PC-9 (cell line): Measurements from ENCODE around the gene LEO1. TPM values are rescaled to one million over a fixed set of nuclear protein-coding genes. Genes with fewer than 3 reads are reported as not detected.

Source experiments
- BruUV-seq: library from RNA; stranded (reverse); fragments of 400-500 nt; replicated peaks from 2 replicates; lab custom pipeline; 2021; lab: Mats Ljungman, UMichigan
- CTCF ChIA-PET: fragments of 300-600 bp; sonication (Branson Sonifier 250); formaldehyde crosslinking; loops from one replicate; lab custom pipeline; 2022; ENCODE audit warnings: antibody characterized with exemption; lab: Charles Lee
- POLR2A ChIA-PET: fragments of 300-600 bp; sonication (Branson Sonifier 250); formaldehyde crosslinking; loops from one replicate; lab custom pipeline; 2022; ENCODE audit warnings: antibody characterized with exemption; ENCODE audit not compliant: unreplicated experiment; lab: Charles Lee
- DNase-seq, 2 experiments: peaks; one replicate each; pipeline versions ENCODE4 v3.0.0 to v3.0.0-alpha.2; 2015 to 2022; ENCODE audit warnings: mixed read lengths in 1 of 2
- H2AFZ ChIP-seq: fragments of 200-600 bp; sonication (generic); 2 replicates; pipeline ENCODE4 v1.8.1; 2017; ENCODE audit warnings: antibody characterized with exemption
- H3F3A ChIP-seq: fragments of 200-600 bp; sonication (generic); 2 replicates; pipeline ENCODE4 v1.8.1; 2017; ENCODE audit warnings: antibody characterized with exemption, mild to moderate bottlenecking, low read depth; ENCODE audit not compliant: insufficient read depth
- H3K27ac ChIP-seq: fragments of 200-600 bp; sonication (generic); 2 replicates; pipeline ENCODE4 v1.6.1; 2016; ENCODE audit warnings: mixed run types
- H3K27me3 ChIP-seq: fragments of 200-600 bp; sonication (generic); 2 replicates; pipeline ENCODE4 v1.6.1; 2016; ENCODE audit warnings: low read depth, mixed run types; ENCODE audit not compliant: insufficient read depth
- H3K36me3 ChIP-seq: fragments of 200-600 bp; sonication (generic); 2 replicates; pipeline ENCODE4 v1.6.1; 2016; ENCODE audit warnings: low read depth, mixed run types
- H3K4me1 ChIP-seq: fragments of 200-600 bp; sonication (generic); replicated peaks from 2 replicates; pipeline ENCODE4 v1.6.1; 2016; ENCODE audit warnings: mixed run types; ENCODE audit not compliant: insufficient read depth
- H3K4me2 ChIP-seq: fragments of 200-600 bp; sonication (generic); 2 replicates; pipeline ENCODE4 v1.6.1; 2017; ENCODE audit warnings: mixed run types
- H3K4me3 ChIP-seq: fragments of 200-600 bp; sonication (generic); 2 replicates; pipeline ENCODE4 v1.6.1; 2016; ENCODE audit warnings: mixed run types
- H3K79me2 ChIP-seq: fragments of 200-600 bp; sonication (generic); 2 replicates; pipeline ENCODE4 v1.6.1; 2017; ENCODE audit warnings: low read depth, mixed run types
- H3K9me2 ChIP-seq: fragments of 200-600 bp; sonication (generic); 2 replicates; pipeline ENCODE4 v1.8.1; 2017; ENCODE audit warnings: mild to moderate bottlenecking; ENCODE audit not compliant: insufficient read depth
- H3K9me3 ChIP-seq: fragments of 200-600 bp; sonication (generic); 2 replicates; pipeline ENCODE4 v1.8.1; 2016; ENCODE audit warnings: low read depth; ENCODE audit not compliant: insufficient read depth
- H4K20me1 ChIP-seq: fragments of 200-600 bp; sonication (generic); 2 replicates; pipeline ENCODE4 v1.8.1; 2017; ENCODE audit not compliant: insufficient read depth
- CTCF ChIP-seq: fragments of 200-600 bp; sonication (generic); conservative IDR thresholded peaks from 2 replicates; pipeline ENCODE4 v1.6.1; 2017; ENCODE audit warnings: mixed run types, antibody characterized with exemption, mild to moderate bottlenecking, moderate library complexity
- EZH2 ChIP-seq: fragments of 200-600 bp; sonication (generic); IDR thresholded peaks from 2 replicates; pipeline ENCODE4 v1.8.0; 2017; ENCODE audit warnings: antibody characterized with exemption, low read depth
- intact Hi-C: fragments of 100-400 bp; cut with micrococcal nuclease; formaldehyde crosslinking; loops from one replicate; pipeline ENCODE4 v1.10.0; 2022; ENCODE audit not compliant: unreplicated experiment
- total RNA-seq: library from RNA; stranded (reverse); gene quantifications from 2 replicates; pipeline ENCODE4 v1.2.3, GENCODE V29; 2021

Gene LEO1
- total RNA-seq, 1 experiment from 2014 or later: 21.7 TPM

GRCh38 chr15:52011711-52012144 lies 40.1 kb upstream of the LEO1 start:
- Histone ChIP-seq H3K4me2 (no peak overlapping the region), H3K9me2 (no peaks in the 10 kb centered on the region), H3K27ac (no peak overlapping the region), H3K4me3 (no peak overlapping the region), H3K9me3 (no peaks in the 10 kb centered on the region), H3K4me1 (peaks cover 30% of the 10 kb centered on the region), H3F3A (no peaks in the 10 kb centered on the region), H3K36me3 (no peaks in the 10 kb centered on the region), H4K20me1 (no peaks in the 10 kb centered on the region), H2AFZ (no peak overlapping the region), H3K79me2 (no peaks in the 10 kb centered on the region), H3K27me3 (no peaks in the 10 kb centered on the region)
- POLR2A ChIA-PET: no interaction called here
- intact Hi-C loops: no loop called here
- DNase-seq: no peak
- BruUV-seq: no TSS peak
- no peak for TF ChIP-seq CTCF
- no peak for TF ChIP-seq EZH2
- CTCF ChIA-PET: no interaction called here

DNA sequence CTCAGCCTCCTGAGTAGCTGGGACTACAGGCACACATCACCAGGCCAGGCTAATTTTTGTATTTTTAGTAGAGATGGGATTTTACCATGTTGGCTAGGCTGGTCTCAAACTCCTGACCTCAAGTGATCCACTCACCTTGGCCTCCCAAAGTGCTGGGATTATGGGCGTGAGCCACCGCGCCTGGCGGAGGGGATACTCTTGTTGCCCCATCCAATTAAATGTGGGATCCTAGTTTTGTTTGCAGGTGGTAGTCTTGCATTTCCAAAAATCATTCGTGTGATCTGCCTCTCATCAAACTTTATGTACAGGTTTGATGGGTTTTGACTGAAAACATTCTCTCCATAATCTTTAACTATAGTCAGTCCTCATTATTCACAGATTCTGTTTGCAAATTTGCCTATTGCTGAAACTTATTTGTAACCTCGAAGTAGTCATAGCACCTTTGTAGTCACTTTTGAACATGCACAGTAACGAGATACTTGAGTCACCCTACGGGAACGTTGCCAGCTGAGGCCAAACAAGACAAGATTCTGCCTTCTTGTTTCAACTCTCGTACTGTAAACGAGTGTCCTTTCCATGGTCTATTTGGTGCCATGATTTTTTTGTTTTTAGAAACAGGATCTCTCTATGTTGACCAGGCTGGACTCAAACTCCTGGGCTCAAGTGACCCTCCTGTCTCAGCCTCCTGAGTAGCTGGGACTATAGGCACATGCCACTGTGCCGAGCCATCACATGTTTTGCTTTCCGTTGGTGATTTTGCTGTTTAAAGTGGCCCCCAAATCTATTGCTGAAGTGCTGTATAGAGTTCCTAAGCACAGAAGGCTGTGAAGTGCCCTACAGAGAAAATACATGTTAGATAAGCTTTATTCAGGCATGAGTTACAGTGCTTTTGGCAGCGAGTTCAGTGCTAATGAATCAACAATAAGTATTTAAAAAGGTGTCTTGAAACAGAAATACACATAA lies 39.3 kb upstream of the LEO1 start:
- no peak for TF ChIP-seq EZH2
- TF ChIP-seq CTCF: no peak
- H3K4me2 ChIP-seq: no peak overlapping the region; the same call in 1 of the 2 replicates
- no peaks in the 10 kb centered on the region for H3K9me3 ChIP-seq
- ChIA-PET POLR2A (interaction anchor here (0.6 kb wide), 1 partner anchor 602 kb away, joined by 3 read pairs; no protein-coding TSS in a partner anchor), CTCF (no interaction called here)
- no peaks in the 10 kb centered on the region for H3K36me3 ChIP-seq
- H3K4me3 ChIP-seq: no peak overlapping the region
- H3K4me1 ChIP-seq: peaks cover 30% of the 10 kb centered on the region
- no peaks in the 10 kb centered on the region for H3K79me2 ChIP-seq
- H3K9me2 ChIP-seq: no peaks in the 10 kb centered on the region
- no peaks in the 10 kb centered on the region for H3K27me3 ChIP-seq
- intact Hi-C loops: no loop called here
- peak; percentile 53 to 64 for DNase-seq
- no peak overlapping the region for H2AFZ ChIP-seq
- H4K20me1 ChIP-seq: no peaks in the 10 kb centered on the region
- BruUV-seq: no TSS peak
- H3K27ac ChIP-seq: no peak overlapping the region
- no peaks in the 10 kb centered on the region for H3F3A ChIP-seq

- Histone ChIP-seq H3K4me2 (no peak overlapping the region), H3K4me3 (no peak overlapping the region), H3K79me2 (no peaks in the 10 kb centered on the region), H3K27ac (no peak overlapping the region), H3K9me3 (no peaks in the 10 kb centered on the region), H3K4me1 (peaks cover 30% of the 10 kb centered on the region), H3F3A (no peaks in the 10 kb centered on the region), H2AFZ (no peak overlapping the region), H3K36me3 (no peaks in the 10 kb centered on the region), H3K9me2 (no peaks in the 10 kb centered on the region), H3K27me3 (no peaks in the 10 kb centered on the region), H4K20me1 (no peaks in the 10 kb centered on the region)
- ChIA-PET CTCF (no interaction called here), POLR2A (no interaction called here)
- TF ChIP-seq CTCF: no peak
- no peak for TF ChIP-seq EZH2
- BruUV-seq: no TSS peak
- intact Hi-C loops: no loop called here
- no peak for DNase-seq
These were observed 37.3 kb upstream of the LEO1 start for GRCh38 chr15:52008698-52009434.
